Cardiac muscle cell (in vitro differentiated cells and primary cell): Measurements from ENCODE around the gene AIM2. TPM values are rescaled to one million over a fixed set of nuclear protein-coding genes. Genes with fewer than 3 reads are reported as not detected.

Experiments used
- polyA plus RNA-seq: library from polyadenylated mRNA; unstranded; fragments of >200 nt; fragmentation: Nextera tagmentation; extraction: Ambion mirVana; gene quantifications from 2 replicates; pipeline ENCODE4 v1.2.1, GENCODE V29; 2016
- total RNA-seq: library from RNA; depleted of rRNA; stranded (reverse); fragments of >200 nt; gene quantifications from 2 replicates; pipeline ENCODE4 v1.2.3, GENCODE V29; 2016

AIM2 gene
- total and polyA plus RNA-seq, 2 experiments from 2014 or later: not detected

Other genes with a start within 250 kb of the AIM2 start
- gene MNDA, start 245.4 kb downstream of the AIM2 start, total RNA-seq: not detected in 2 replicates
- not detected in 2 replicates for gene MNDA, start 245.4 kb downstream of the AIM2 start, polyA plus RNA-seq
- not detected in 2 replicates for gene PYHIN1, start 145.2 kb downstream of the AIM2 start, total RNA-seq
- not detected in 2 replicates for gene PYHIN1, start 145.2 kb downstream of the AIM2 start, polyA plus RNA-seq
- 8.4 and 10.5 TPM in 2 replicates for gene IFI16, start 66.9 kb downstream of the AIM2 start, total RNA-seq
- 15.0 and 23.0 TPM in 2 replicates for gene IFI16, start 66.9 kb downstream of the AIM2 start, polyA plus RNA-seq
- gene CADM3, start 94.8 kb upstream of the AIM2 start, total RNA-seq: 1.7 and 3.1 TPM in 2 replicates
- 0.51 and 1.3 TPM in 2 replicates for gene CADM3, start 94.8 kb upstream of the AIM2 start, polyA plus RNA-seq
- 0.18 and 0.63 TPM in 2 replicates for gene ACKR1, start 128.1 kb upstream of the AIM2 start, total RNA-seq
- 0.33 TPM in 1 of 2 replicates, not detected in the other for gene ACKR1, start 128.1 kb upstream of the AIM2 start, polyA plus RNA-seq
- not detected in 2 replicates for gene FCER1A, start 225.6 kb upstream of the AIM2 start, total RNA-seq
- 0.27 TPM in 1 of 2 replicates, not detected in the other for gene FCER1A, start 225.6 kb upstream of the AIM2 start, polyA plus RNA-seq